ENCODE data around the gene S100A1. TPM values are rescaled to one million over a fixed set of nuclear protein-coding genes. Genes with fewer than 3 reads are reported as not detected.

Gene S100A1
- total RNA-seq, 1 donor from 2014 or later = 2,012 TPM

DNA sequence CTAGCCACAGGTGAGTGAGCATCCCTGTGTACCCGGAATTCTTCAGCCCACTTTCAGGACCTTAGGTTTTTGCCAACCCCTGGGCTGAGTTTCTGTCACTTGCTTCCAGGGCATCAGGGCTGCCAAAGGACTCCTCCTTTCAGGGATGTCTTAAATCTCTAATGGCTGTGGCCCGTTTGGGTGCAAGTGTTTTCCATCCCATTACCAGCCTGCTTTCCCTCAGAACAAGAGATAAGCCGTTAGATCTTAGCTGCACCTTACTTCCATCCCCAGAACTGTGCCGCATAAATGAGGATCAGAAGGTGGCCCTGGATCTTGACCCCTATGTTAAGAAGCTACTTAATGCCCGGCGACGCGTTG, 30.9 kb downstream of the S100A1 start:
- TF ChIP-seq, protein P1, sequence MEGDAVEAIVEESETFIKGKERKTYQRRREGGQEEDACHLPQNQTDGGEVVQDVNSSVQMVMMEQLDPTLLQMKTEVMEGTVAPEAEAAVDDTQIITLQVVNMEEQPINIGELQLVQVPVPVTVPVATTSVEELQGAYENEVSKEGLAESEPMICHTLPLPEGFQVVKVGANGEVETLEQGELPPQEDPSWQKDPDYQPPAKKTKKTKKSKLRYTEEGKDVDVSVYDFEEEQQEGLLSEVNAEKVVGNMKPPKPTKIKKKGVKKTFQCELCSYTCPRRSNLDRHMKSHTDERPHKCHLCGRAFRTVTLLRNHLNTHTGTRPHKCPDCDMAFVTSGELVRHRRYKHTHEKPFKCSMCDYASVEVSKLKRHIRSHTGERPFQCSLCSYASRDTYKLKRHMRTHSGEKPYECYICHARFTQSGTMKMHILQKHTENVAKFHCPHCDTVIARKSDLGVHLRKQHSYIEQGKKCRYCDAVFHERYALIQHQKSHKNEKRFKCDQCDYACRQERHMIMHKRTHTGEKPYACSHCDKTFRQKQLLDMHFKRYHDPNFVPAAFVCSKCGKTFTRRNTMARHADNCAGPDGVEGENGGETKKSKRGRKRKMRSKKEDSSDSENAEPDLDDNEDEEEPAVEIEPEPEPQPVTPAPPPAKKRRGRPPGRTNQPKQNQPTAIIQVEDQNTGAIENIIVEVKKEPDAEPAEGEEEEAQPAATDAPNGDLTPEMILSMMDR (IDR thresholded peaks at IDR 0.05; ENCODE audit: borderline replicate concordance) = no peak
- no peaks in the 10 kb centered on the region for H3K9me3 ChIP-seq (replicated peaks)
- H3K27me3 ChIP-seq (ENCODE audit: low read depth) = no peaks in the 10 kb centered on the region
- H3K4me1 ChIP-seq = peaks cover 23% of the 10 kb centered on the region
- peak overlapping the region; percentile 92 for H3K4me3 ChIP-seq
- no peak for DNase-seq
- intact Hi-C loops (cut with micrococcal nuclease) = no loop called here
- H3K27ac ChIP-seq (replicated peaks) = peak overlapping the region; percentile 98
- peaks cover 42% of the 10 kb centered on the region for H3K36me3 ChIP-seq

DNA sequence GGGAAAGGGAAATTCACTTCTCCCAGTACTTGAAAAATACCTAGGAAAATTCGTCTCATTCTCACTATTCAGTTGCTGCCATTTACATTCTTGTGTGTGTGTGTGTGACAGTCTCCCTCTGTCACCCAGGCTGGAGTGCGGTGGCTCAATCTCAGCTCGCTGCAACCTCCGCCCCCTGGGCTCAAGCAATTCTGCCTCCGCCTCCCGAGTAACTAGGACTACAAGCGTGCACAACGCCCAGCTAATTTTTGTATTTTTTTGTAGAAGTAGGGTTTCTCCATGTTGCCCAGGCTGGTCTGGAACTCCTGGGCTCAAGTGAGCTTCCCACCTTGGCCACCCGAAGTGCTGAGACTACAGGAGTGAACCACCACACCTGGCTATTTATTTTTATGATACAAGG, 31.4 kb downstream of the S100A1 start:
- H3K36me3 ChIP-seq = peaks cover 47% of the 10 kb centered on the region
- H3K4me1 ChIP-seq = peaks cover 23% of the 10 kb centered on the region
- peak overlapping the region; percentile 98 for H3K27ac ChIP-seq (replicated peaks)
- H3K27me3 ChIP-seq (ENCODE audit: low read depth) = no peaks in the 10 kb centered on the region
- intact Hi-C loops (cut with micrococcal nuclease) = no loop called here
- no peak for DNase-seq
- H3K9me3 ChIP-seq (replicated peaks) = no peaks in the 10 kb centered on the region
- TF ChIP-seq, protein P1 (IDR thresholded peaks at IDR 0.05; ENCODE audit: borderline replicate concordance) = no peak
- peak overlapping the region; percentile 92 for H3K4me3 ChIP-seq

DNA sequence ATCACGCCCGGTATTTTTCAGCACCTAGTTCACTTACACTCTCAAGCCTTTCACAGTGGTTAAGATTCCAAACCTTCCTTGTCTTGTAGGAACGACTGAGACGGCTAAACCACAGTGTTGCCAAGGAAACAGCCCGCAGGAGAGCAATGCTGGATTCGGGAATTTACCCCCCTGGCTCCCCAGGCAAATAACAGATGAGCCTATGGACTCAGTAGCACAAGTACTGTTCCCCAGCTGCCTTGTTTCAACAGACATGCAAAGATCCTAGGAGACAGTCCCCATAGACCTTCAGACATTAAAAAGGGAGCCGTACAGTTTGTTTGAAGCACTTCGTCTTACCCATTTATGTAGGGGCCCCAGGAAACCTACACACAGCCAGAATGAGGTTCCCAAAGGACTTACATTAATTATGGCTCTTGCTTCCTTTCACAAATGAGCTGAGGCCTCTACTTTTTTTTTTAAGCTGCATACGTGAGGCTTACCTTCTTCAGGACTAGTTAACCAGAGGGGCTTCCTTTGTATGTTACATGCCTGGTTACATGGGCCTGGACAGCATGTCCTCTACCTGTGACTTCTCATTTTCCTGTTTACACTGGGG, 33.0 kb downstream of the S100A1 start:
- TF ChIP-seq, protein P1 (IDR thresholded peaks at IDR 0.05; ENCODE audit: borderline replicate concordance) = no peak
- intact Hi-C loops (cut with micrococcal nuclease) = no loop called here
- Histone ChIP-seq H3K4me3 (no peak overlapping the region), H3K27me3 (ENCODE audit: low read depth) (no peaks in the 10 kb centered on the region), H3K4me1 (peaks cover 23% of the 10 kb centered on the region), H3K27ac (replicated peaks) (no peak overlapping the region), H3K36me3 (peaks cover 63% of the 10 kb centered on the region), H3K9me3 (replicated peaks) (no peaks in the 10 kb centered on the region)
- no peak for DNase-seq

DNA sequence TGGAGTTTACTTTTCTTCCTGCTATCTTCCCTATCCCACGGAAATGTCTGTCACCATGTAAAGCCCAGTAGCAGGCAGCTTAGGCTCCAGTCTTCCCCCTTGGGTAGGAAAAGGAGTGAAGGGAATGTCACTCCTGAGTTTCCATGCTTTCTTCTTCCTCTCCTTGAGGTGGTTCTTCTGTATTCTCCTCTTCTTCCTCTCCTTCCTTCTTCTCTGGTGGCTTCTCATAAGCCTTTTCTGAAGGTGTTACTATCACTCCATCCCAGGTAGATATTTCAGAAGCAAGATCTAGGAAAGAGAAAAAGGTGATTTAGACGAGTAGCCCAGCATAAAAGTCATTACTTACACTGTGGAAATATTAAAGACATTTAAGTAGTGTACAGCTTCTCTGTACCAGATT, 34.0 kb downstream of the S100A1 start:
- no peaks in the 10 kb centered on the region for H3K9me3 ChIP-seq (replicated peaks)
- TF ChIP-seq, protein P1 (IDR thresholded peaks at IDR 0.05; ENCODE audit: borderline replicate concordance) = no peak
- no peak for DNase-seq
- no peak overlapping the region for H3K4me3 ChIP-seq
- no peak overlapping the region for H3K27ac ChIP-seq (replicated peaks)
- no peaks in the 10 kb centered on the region for H3K27me3 ChIP-seq (ENCODE audit: low read depth)
- H3K36me3 ChIP-seq = peaks cover 73% of the 10 kb centered on the region
- H3K4me1 ChIP-seq = peaks cover 23% of the 10 kb centered on the region
- intact Hi-C loops (cut with micrococcal nuclease) = no loop called here

DNA sequence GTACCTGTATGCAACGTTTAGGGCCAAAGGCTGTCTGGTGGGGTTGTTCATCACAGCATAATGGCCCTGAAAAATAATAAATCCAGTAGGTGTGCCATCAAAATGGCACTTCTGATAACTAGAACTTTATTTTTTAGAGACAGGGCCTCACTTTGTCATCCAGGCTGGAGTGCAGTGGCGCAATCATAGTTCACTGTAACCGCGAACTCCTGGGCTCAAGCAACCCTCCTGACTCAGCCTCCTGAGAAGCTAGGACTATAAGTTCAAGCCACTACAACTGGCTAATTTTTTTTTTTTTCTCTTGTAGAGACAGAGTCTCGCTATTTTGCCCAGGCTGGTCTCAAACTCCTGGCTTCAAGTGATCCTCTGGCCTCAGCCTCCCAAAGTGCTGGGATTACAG, 35.0 kb downstream of the S100A1 start:
- Histone ChIP-seq H3K27ac (replicated peaks) (no peak overlapping the region), H3K9me3 (replicated peaks) (no peaks in the 10 kb centered on the region), H3K4me3 (no peak overlapping the region), H3K4me1 (peaks cover 21% of the 10 kb centered on the region), H3K27me3 (ENCODE audit: low read depth) (no peaks in the 10 kb centered on the region), H3K36me3 (peaks cover 83% of the 10 kb centered on the region)
- no peak for DNase-seq
- intact Hi-C loops (cut with micrococcal nuclease) = no loop called here
- TF ChIP-seq, protein P1 (IDR thresholded peaks at IDR 0.05; ENCODE audit: borderline replicate concordance) = no peak
